ENCODE measurements around the gene CASZ1. TPM values are rescaled to one million over a fixed set of nuclear protein-coding genes. Genes with fewer than 3 reads are reported as not detected.

CASZ1 gene
- total RNA-seq, 1 donor from 2014 or later: 3.4 TPM

DNA sequence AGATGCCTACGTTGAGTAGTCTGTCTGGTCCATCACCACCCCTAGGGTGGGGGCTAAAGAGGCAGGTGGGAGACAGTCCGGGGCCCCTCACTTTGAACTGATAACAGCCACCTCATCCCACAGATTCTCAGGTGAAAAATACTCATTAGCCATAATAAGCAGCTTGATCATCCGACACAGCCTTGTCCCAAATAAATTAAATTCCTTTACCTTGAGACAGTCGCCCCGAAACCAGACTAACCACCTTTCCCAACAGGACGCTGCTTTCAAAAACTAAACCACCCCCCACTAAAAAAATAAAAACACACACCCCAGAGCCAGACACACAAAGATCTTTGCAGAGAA lies 103.3 kb downstream of the CASZ1 start:
- peaks cover 10% of the 10 kb centered on the region for H3K27me3 Mint-ChIP-seq (ENCODE audit: insufficient read depth, low read depth)
- Histone ChIP-seq H3F3A (ENCODE audit: low read depth) (peaks cover 26% of the 10 kb centered on the region), H3K36me3 (no peaks in the 10 kb centered on the region), H3K27me3 (peaks cover 19% of the 10 kb centered on the region), H3K9me3 (ENCODE audit: low read depth) (no peaks in the 10 kb centered on the region), H3K4me2 (peak overlapping the region; percentile 92), H3K79me2 (ENCODE audit: low read depth) (no peaks in the 10 kb centered on the region), H3K4me1 (no peaks in the 10 kb centered on the region), H2AFZ (replicated peaks) (no peak overlapping the region), H4K20me1 (ENCODE audit: low read depth) (peaks cover 23% of the 10 kb centered on the region), H3K9ac (no peak overlapping the region), H3K27ac (no peak overlapping the region), H3K4me3 (peak overlapping the region; percentile 67)
- no peaks in the 10 kb centered on the region for H3K9me3 Mint-ChIP-seq
- H3K27ac Mint-ChIP-seq: no peak overlapping the region
- peaks cover 10% of the 10 kb centered on the region for H3K36me3 Mint-ChIP-seq
- peaks cover 41% of the 10 kb centered on the region for H3K4me1 Mint-ChIP-seq
- DNase-seq (ENCODE audit: low spot score): no peak
- H3K4me3 Mint-ChIP-seq: peak overlapping the region; percentile 87
- no peak for TF ChIP-seq EZH2 (IDR thresholded peaks at IDR 0.05)
- TF ChIP-seq, protein P1, sequence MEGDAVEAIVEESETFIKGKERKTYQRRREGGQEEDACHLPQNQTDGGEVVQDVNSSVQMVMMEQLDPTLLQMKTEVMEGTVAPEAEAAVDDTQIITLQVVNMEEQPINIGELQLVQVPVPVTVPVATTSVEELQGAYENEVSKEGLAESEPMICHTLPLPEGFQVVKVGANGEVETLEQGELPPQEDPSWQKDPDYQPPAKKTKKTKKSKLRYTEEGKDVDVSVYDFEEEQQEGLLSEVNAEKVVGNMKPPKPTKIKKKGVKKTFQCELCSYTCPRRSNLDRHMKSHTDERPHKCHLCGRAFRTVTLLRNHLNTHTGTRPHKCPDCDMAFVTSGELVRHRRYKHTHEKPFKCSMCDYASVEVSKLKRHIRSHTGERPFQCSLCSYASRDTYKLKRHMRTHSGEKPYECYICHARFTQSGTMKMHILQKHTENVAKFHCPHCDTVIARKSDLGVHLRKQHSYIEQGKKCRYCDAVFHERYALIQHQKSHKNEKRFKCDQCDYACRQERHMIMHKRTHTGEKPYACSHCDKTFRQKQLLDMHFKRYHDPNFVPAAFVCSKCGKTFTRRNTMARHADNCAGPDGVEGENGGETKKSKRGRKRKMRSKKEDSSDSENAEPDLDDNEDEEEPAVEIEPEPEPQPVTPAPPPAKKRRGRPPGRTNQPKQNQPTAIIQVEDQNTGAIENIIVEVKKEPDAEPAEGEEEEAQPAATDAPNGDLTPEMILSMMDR (IDR thresholded peaks at IDR 0.05): no peak
- TF ChIP-seq EZH2phosphoT487 (IDR thresholded peaks at IDR 0.05): no peak

DNA sequence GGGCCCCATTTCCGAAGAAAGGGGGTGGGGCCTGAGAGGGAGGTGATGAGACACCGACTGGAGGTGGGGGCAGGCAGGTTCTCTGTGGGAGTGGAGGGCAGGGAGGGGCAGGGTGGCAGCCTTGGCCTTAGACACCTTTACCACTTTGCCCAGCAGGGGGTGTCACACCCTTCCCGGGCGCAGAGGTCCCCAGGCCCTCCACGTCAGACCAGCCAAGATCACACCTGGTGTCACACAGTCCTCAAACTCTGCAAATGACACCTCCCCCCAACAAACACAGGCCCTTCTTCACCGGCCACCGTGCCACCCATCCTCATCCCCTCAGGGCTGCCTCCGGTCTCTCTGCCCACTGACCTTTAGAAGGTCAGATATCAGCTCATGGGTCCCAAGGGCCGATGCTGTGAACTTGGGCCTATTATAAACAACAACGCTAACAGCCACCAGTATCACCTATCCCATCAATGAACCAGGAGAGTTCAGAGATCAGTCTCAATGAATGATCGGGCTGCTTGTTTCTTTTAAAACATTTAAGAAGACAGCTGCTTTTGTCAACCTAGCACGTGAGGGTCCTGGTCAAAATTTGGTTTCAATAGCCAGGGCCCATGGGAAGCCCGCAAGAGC lies 103.9 kb downstream of the CASZ1 start:
- Histone ChIP-seq H3K36me3 (no peaks in the 10 kb centered on the region), H2AFZ (replicated peaks) (no peak overlapping the region), H4K20me1 (ENCODE audit: low read depth) (peaks cover 25% of the 10 kb centered on the region), H3K4me2 (no peak overlapping the region), H3K9me3 (ENCODE audit: low read depth) (no peaks in the 10 kb centered on the region), H3K27me3 (peaks cover 19% of the 10 kb centered on the region), H3K9ac (no peak overlapping the region), H3F3A (ENCODE audit: low read depth) (peaks cover 26% of the 10 kb centered on the region), H3K79me2 (ENCODE audit: low read depth) (no peaks in the 10 kb centered on the region), H3K4me1 (no peaks in the 10 kb centered on the region), H3K4me3 (no peak overlapping the region), H3K27ac (no peak overlapping the region)
- Mint-ChIP-seq H3K27me3 (ENCODE audit: insufficient read depth, low read depth) (peaks cover 8% of the 10 kb centered on the region), H3K4me3 (peak overlapping the region; percentile 87), H3K27ac (no peak overlapping the region), H3K4me1 (peaks cover 41% of the 10 kb centered on the region), H3K9me3 (no peaks in the 10 kb centered on the region), H3K36me3 (peaks cover 8% of the 10 kb centered on the region)
- TF ChIP-seq, protein P1 (IDR thresholded peaks at IDR 0.05): peak; percentile 38
- no peak for TF ChIP-seq EZH2 (IDR thresholded peaks at IDR 0.05)
- peak; percentile 57 for DNase-seq (ENCODE audit: low spot score)

DNA sequence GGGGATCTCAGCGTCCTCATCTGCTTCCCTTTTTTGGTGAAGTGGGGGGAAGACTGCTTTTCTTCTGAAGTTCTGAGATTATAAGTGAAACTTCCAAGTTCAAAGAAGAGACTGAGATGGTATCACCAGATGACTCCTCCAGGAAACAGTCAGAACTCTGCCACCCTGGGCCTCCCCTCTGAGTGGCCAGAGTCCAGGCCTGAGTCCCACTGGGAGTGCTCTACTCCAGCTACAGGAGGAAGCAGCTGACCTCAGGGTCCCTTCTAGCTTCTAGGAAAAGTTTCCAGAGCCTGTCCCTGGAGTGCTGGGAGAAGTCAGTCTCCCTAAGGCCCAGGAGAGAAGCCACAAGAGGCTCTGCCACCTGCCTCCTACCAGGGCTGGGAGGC lies 104.7 kb downstream of the CASZ1 start:
- H3K36me3 Mint-ChIP-seq: peaks cover 7% of the 10 kb centered on the region
- Histone ChIP-seq H3K27ac (no peak overlapping the region), H3K79me2 (ENCODE audit: low read depth) (no peaks in the 10 kb centered on the region), H3K4me3 (no peak overlapping the region), H3K36me3 (no peaks in the 10 kb centered on the region), H3K27me3 (peaks cover 19% of the 10 kb centered on the region), H3K4me1 (peaks cover 6% of the 10 kb centered on the region), H3K9me3 (ENCODE audit: low read depth) (no peaks in the 10 kb centered on the region), H3K9ac (no peak overlapping the region), H2AFZ (replicated peaks) (no peak overlapping the region), H3F3A (ENCODE audit: low read depth) (peaks cover 26% of the 10 kb centered on the region), H4K20me1 (ENCODE audit: low read depth) (peaks cover 32% of the 10 kb centered on the region), H3K4me2 (no peak overlapping the region)
- TF ChIP-seq, protein P1 (IDR thresholded peaks at IDR 0.05): no peak
- TF ChIP-seq EZH2 (IDR thresholded peaks at IDR 0.05) (no peak), EZH2phosphoT487 (IDR thresholded peaks at IDR 0.05) (no peak)
- no peak overlapping the region for H3K4me3 Mint-ChIP-seq
- peaks cover 40% of the 10 kb centered on the region for H3K4me1 Mint-ChIP-seq
- no peak for DNase-seq (ENCODE audit: low spot score)
- H3K27ac Mint-ChIP-seq: no peak overlapping the region
- H3K27me3 Mint-ChIP-seq (ENCODE audit: insufficient read depth, low read depth): peaks cover 7% of the 10 kb centered on the region
- no peaks in the 10 kb centered on the region for H3K9me3 Mint-ChIP-seq

Measured in neural progenitor cell (in vitro differentiated cells).